GM19324 (cell line): ENCODE data around the gene HIPK3.
"Not testable (repeated sequence)": the region's sequence is repeated elsewhere in the genome, so short reads cannot be mapped to it uniquely, and the experiment has no call there.

ENCODE experiments used
- ATAC-seq: cut with Tn5 transposase; IDR thresholded peaks from one replicate; pipeline ENCODE4 v1.9.1; 2021; ENCODE audit warnings: mild to moderate bottlenecking, moderate library complexity; ENCODE audit not compliant: unreplicated experiment, low FRiP score

HIPK3 gene

GRCh38 chr11:33257160-33257896 lies at the start of gene HIPK3:
Gene HIPK3, plus strand, starts transcription at chr11:33257381.
- peak; percentile 80 for ATAC-seq

GRCh38 chr11:33207408-33207985 lies 49.7 kb upstream of the HIPK3 start:
- no peak for ATAC-seq

- no peak for ATAC-seq
Measured at GRCh38 chr11:33208150-33208549, 49.0 kb upstream of the HIPK3 start.

- ATAC-seq, result no peak
Measured at GRCh38 chr11:33211153-33211552, 46.0 kb upstream of the HIPK3 start.

GRCh38 chr11:33211580-33211979 lies 45.6 kb upstream of the HIPK3 start:
- ATAC-seq, result no peak

GRCh38 chr11:33214187-33214586 lies 43.0 kb upstream of the HIPK3 start:
- no peak for ATAC-seq

GRCh38 chr11:33214767-33215166 lies 42.4 kb upstream of the HIPK3 start:
- ATAC-seq, result no peak

GRCh38 chr11:33216676-33217075 lies 40.5 kb upstream of the HIPK3 start:
- ATAC-seq, result not testable (repeated sequence)

GRCh38 chr11:33222052-33222750 lies 35.0 kb upstream of the HIPK3 start:
- ATAC-seq, result no peak

- no peak for ATAC-seq
Measured at GRCh38 chr11:33225371-33225770, 31.8 kb upstream of the HIPK3 start.

- ATAC-seq, result no peak
Measured at GRCh38 chr11:33227578-33228261, 29.5 kb upstream of the HIPK3 start.

- no peak for ATAC-seq
Measured at GRCh38 chr11:33234397-33235190, 22.6 kb upstream of the HIPK3 start.

- no peak for ATAC-seq
Measured at GRCh38 chr11:33237039-33237597, 20.1 kb upstream of the HIPK3 start.

- ATAC-seq, result no peak
Measured at GRCh38 chr11:33242575-33242974, 14.6 kb upstream of the HIPK3 start.

- not testable (repeated sequence) for ATAC-seq
Measured at GRCh38 chr11:33243654-33244053, 13.5 kb upstream of the HIPK3 start.

GRCh38 chr11:33248416-33248971 lies 8.7 kb upstream of the HIPK3 start:
- no peak for ATAC-seq

- no peak for ATAC-seq
Measured at GRCh38 chr11:33256031-33256812, 959 bp upstream of the HIPK3 start.

GRCh38 chr11:33256813-33257159 lies 395 bp upstream of the HIPK3 start:
- no peak for ATAC-seq
